AG09309 (cell line): ENCODE measurements around the gene CFAP77.

Experiments
- DNase-seq: peaks from one replicate; pipeline ENCODE4 v3.0.0-alpha.2; 2010; ENCODE audit warnings: low read depth
- H3K4me3 ChIP-seq: 2 replicates; pipeline ENCODE4 v1.5.1; 2011; ENCODE audit warnings: mild to moderate bottlenecking, low read depth, low read length, moderate library complexity; ENCODE audit not compliant: control insufficient read depth
- TF ChIP-seq, protein P1 (sequence below): IDR thresholded peaks from 2 replicates; pipeline ENCODE4 v1.5.1; 2011; ENCODE audit warnings: mild to moderate bottlenecking, low read depth, low read length, inconsistent platforms; ENCODE audit not compliant: insufficient read depth, control insufficient read depth; ENCODE audit errors: missing control alignments

The CFAP77 gene

DNA sequence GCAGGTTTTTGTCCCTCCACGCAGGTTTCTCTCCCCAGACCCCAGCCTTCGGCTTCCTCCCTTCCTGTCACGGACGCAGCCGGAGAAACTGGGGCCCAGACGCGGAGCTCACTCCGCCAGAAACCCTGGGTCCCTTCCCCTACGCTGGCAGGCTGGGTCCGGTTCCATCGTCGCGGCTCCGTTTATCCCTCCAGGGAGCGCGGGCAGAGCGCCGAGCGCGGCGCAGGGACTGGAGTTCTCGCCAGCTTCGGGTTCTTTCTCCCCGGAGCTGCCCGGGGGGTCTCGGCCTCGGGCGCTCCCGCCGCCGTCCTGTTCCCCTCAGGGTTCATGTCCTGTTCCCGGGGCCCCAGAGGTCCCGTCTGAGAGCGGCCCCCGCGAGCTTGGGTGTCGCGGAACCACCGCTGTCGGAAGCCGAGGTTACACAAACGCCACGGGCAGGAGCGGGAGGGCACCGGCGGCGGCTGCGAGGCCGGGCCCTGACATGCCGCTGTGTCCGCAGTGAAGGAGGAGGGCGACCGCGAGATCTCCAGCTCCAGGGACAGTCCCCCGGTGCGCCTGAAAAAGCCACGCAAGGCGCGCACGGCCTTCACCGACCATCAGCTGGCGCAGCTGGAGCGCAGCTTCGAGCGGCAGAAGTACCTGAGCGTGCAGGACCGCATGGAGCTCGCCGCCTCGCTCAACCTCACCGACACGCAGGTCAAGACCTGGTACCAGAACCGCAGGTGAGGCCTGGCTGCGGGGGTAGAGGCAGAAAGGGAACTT, 177.0 kb downstream of the CFAP77 start:
- H3K4me3 ChIP-seq, result no peak overlapping the region
- TF ChIP-seq, protein P1, sequence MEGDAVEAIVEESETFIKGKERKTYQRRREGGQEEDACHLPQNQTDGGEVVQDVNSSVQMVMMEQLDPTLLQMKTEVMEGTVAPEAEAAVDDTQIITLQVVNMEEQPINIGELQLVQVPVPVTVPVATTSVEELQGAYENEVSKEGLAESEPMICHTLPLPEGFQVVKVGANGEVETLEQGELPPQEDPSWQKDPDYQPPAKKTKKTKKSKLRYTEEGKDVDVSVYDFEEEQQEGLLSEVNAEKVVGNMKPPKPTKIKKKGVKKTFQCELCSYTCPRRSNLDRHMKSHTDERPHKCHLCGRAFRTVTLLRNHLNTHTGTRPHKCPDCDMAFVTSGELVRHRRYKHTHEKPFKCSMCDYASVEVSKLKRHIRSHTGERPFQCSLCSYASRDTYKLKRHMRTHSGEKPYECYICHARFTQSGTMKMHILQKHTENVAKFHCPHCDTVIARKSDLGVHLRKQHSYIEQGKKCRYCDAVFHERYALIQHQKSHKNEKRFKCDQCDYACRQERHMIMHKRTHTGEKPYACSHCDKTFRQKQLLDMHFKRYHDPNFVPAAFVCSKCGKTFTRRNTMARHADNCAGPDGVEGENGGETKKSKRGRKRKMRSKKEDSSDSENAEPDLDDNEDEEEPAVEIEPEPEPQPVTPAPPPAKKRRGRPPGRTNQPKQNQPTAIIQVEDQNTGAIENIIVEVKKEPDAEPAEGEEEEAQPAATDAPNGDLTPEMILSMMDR, result no peak
- no peak for DNase-seq

DNA sequence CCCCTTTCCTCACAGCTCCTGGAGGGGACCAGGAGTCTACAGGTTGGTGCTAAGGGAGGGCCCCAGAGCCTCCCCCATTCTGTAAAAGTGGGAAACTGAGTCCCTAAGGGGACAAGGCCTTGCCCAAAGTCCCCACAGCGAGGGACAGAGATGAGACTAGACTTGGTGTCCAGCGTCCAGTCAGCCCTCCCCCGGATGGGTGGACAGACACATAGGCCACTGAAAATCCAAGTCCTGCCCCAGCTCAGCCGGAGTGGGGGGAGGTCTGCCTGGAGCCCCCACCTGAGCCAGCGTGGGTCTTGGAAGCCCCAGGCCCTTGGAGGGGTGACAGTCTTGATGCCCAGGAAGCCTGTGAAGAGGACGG, 177.6 kb downstream of the CFAP77 start:
- TF ChIP-seq, protein P1, result no peak
- no peak overlapping the region for H3K4me3 ChIP-seq
- no peak for DNase-seq

DNA sequence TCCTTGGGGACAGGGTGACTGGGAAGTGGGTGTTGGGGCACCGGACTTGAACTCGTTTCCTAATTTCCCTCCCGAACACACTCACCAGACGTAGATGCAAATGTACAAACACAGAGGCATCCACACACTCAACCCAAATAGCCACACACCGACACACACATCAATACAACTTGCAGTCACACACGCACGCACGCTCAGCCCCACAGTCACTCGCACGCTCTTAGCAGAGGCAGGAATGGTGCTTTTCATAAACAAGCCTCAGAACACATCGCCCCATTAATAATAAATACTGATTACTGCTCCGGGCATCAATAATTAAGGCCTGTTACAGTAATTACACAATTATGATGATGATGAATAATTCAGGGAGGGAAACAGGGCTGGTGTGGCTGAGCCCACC, 178.1 kb downstream of the CFAP77 start:
- TF ChIP-seq, protein P1, result no peak
- DNase-seq, result no peak

DNA sequence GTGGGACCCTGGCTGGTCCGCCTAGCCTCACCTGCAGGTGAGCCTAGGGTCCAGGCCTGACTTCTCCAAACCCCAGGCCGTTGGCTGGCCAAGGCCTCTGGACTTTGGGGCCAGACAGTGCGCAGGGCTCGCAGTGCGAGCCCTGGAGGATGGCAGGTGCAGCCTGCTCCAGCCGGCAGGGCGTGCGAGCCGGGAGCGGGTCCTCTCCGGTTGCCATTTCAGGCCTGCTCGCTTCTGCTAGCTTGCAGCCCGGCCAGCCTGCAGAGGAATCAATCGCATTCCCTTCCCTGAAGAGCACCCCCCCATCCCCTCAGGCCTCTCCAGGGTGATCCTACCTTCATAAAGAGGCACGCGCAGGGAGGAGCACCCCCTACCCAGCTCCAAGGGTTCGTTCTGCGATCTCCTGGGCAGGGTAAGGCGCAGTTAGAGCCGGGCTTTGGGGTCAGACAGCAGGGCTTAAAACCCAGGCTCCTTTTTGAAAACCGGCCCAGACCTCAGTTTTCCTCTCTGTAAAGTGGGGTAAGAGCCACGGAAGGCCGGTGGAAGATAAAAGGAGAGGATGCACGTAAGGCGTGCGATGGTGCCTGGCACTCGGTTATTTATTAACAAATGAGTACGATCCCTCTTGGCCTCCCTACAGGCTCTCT, 178.6 kb downstream of the CFAP77 start:
- TF ChIP-seq, protein P1, result no peak
- H3K4me3 ChIP-seq, result no peak overlapping the region

More for the DNA sequence above, 178.1 kb downstream of the CFAP77 start:
- no peak overlapping the region for H3K4me3 ChIP-seq

DNA sequence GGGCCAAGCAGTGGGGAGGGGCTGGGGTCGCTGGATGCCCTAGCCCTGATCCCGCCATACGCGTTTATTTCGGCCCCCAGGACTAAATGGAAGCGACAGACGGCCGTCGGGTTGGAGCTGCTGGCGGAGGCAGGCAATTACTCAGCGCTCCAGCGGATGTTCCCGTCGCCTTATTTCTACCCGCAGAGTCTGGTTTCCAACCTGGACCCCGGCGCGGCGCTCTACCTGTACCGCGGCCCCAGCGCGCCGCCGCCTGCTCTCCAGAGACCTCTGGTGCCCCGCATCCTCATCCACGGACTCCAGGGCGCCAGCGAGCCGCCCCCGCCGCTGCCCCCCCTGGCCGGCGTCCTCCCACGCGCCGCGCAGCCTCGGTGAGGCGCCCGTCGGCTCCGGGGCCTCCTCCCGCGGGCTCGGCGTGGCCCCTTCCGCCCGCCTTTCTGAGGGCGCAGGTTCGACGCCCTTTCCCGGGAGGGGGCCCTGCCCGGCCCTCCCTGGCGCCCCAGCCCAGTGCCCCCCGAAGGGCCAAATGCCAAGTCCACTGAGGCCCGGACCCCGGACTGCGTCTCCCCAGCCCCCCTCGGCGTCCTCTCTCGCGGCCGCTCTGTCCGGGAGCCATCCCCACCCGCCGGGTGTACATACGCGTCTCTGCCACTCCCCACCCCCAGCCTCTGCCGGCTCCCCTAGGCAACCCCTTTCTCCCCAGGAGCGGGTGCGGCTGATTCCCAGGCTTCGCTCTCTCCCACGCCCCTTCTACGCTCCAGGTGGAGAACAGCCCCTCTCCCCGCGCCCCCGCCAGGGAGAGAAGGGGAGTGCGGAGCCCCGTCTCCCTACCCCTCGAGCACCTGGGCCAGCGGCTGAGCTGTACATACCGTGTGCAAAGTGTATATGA, 179.4 kb downstream of the CFAP77 start:
- TF ChIP-seq, protein P1, result no peak
- DNase-seq, result no peak
- no peak overlapping the region for H3K4me3 ChIP-seq

More for the DNA sequence above, 178.6 kb downstream of the CFAP77 start:
- DNase-seq, result no peak

DNA sequence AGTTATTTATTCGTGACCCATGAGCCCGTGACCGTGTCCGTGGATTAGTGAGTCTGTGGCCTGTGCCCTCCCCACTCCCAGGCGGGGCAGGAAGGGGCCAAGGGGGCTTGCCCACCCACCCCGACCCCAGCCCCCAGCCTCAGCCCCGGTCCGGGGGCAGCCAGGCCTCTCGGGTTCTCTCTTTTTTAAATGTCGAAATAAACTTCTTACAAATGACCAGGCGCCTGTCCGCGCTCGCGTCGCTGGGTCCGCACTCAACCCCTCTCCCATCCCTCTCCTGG, 180.0 kb downstream of the CFAP77 start:
- H3K4me3 ChIP-seq, result no peak overlapping the region
- TF ChIP-seq, protein P1, result no peak
- no peak for DNase-seq
